Brain microvascular endothelial cell (primary cell): ENCODE measurements around the gene IRF8.

Source experiments
- DNase-seq: peaks from one replicate; pipeline ENCODE4 v3.0.0-alpha.2; 2020
- H3K27ac ChIP-seq: fragments of 250-450 bp; sonication (Bioruptor Pico); 2 replicates; pipeline ENCODE4 v1.5.1; 2020; ENCODE audit warnings: mild to moderate bottlenecking, moderate library complexity
- H3K27me3 ChIP-seq: fragments of 250-450 bp; sonication (Bioruptor Pico); replicated peaks from 2 replicates; pipeline ENCODE4 v1.5.1; 2020; ENCODE audit warnings: mild to moderate bottlenecking
- H3K36me3 ChIP-seq: fragments of 250-450 bp; sonication (Bioruptor Pico); replicated peaks from 2 replicates; pipeline ENCODE4 v1.5.1; 2020; ENCODE audit warnings: mild to moderate bottlenecking
- H3K4me3 ChIP-seq: 2 replicates; pipeline ENCODE4 v1.5.1; 2011; ENCODE audit warnings: low read depth, mild to moderate bottlenecking, control low read depth, low read length, moderate library complexity
- CTCF ChIP-seq: IDR thresholded peaks from 2 replicates; pipeline ENCODE4 v1.5.1; 2011; ENCODE audit warnings: low read depth, mild to moderate bottlenecking, moderate library complexity, low read length, control low read depth, inconsistent platforms; ENCODE audit errors: missing control alignments
- in situ Hi-C: cut with HindIII; loops from 2 replicates; pipeline ENCODE4 v1.10.0; 2017; ENCODE audit warnings: low sequenced_read_pairs, low pct_ligation_motif_present

Gene IRF8

GRCh38 chr16:85911251-85911930 is 12.4 kb downstream of the IRF8 start:
- in situ Hi-C loops, result no loop called here
- H3K4me3 ChIP-seq, result no peak overlapping the region
- H3K27ac ChIP-seq, result no peak overlapping the region
- no peak for TF ChIP-seq CTCF
- no peak for DNase-seq
- no peaks in the 10 kb centered on the region for H3K27me3 ChIP-seq
- no peaks in the 10 kb centered on the region for H3K36me3 ChIP-seq

DNA sequence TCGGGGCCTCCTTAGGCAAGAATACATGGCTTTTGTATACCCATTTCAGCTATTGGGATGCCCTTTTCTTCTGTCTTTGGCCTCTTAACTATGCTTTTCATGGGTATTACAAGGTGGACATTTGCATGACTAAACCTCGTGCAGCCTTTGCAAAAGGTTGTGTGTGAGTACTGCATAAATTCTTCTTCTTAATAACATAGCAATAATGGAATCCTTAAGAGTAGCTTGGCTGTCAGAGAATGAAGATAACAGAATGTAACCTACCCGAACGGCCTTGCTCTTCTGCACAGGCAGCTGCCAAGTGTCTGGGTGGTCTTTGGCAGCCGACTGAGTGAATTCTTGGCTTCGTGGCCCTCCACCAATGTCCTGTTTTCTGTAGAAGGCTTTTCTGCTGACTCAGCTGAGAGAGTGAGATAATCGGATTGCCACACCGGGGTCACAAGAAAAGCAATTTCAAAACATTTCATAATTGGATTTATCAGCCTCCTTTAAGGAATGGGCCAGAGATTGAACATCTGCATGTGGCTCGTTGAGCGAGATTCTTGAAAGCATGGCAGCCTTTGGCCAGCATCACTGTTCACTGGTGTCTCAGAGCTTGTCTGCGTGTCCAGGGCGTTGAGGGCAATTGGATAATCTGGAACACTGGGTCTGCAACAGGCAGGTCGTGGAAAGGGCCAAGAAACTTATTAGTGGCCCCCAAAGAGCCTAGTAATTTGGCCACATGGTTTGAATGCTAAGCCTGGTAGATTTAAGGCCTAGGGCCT is 13.4 kb downstream of the IRF8 start:
- no peak overlapping the region for H3K27ac ChIP-seq
- no peaks in the 10 kb centered on the region for H3K27me3 ChIP-seq
- H3K4me3 ChIP-seq, result no peak overlapping the region
- peak; percentile 43 for DNase-seq
- in situ Hi-C loops, result no loop called here
- no peaks in the 10 kb centered on the region for H3K36me3 ChIP-seq
- no peak for TF ChIP-seq CTCF

DNA sequence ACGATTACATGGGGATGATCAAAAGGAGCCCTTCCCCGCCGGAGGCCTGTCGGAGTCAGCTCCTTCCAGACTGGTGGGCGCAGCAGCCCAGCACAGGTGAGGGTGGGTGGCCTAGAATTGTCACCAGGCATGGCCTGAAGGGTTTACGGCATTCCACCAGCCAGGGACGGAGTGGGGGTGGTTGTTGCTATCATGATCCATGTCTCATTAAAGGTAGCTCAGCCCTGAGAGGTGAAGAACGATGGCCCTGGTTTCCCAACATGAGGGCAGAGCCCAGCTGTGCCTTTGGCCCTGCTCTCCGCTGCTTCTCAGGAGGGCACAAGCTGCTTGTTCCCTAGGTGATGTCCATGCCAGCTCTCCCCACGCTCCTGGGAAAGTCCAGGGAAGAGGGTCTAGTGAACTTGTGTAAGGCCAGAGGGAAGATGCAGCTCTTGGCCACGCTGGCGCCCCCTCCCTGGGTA is 14.2 kb downstream of the IRF8 start:
- DNase-seq, result no peak
- no peaks in the 10 kb centered on the region for H3K36me3 ChIP-seq
- no peak for TF ChIP-seq CTCF
- no peak overlapping the region for H3K4me3 ChIP-seq
- in situ Hi-C loops, result no loop called here
- no peaks in the 10 kb centered on the region for H3K27me3 ChIP-seq
- no peak overlapping the region for H3K27ac ChIP-seq

- TF ChIP-seq CTCF, result no peak
- H3K27me3 ChIP-seq, result no peaks in the 10 kb centered on the region
- DNase-seq, result no peak
- no peaks in the 10 kb centered on the region for H3K36me3 ChIP-seq
- H3K4me3 ChIP-seq, result no peak overlapping the region
- in situ Hi-C loops, result no loop called here
- no peak overlapping the region for H3K27ac ChIP-seq
Observed at GRCh38 chr16:85913688-85914422, 14.9 kb downstream of the IRF8 start.

DNA sequence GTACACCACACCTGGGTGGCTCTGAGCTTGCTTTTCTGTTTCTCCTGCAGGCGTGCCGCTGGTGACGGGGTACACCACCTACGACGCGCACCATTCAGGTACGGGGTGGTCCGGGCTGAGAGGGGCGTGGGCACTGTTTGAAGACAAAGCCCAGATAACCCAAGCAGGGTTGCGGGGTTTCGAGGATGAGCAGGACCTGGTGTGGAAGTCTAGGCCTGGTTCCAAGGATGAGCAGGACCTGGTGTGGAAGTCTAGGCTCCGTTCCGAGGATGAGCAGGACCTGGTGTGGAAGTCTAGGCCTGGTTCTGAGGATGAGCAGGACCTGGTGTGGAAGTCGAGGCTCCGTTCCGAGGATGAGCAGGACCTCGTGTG is 15.4 kb downstream of the IRF8 start:
- Histone ChIP-seq H3K27ac (no peak overlapping the region), H3K36me3 (no peaks in the 10 kb centered on the region), H3K27me3 (no peaks in the 10 kb centered on the region), H3K4me3 (no peak overlapping the region)
- in situ Hi-C loops, result no loop called here
- DNase-seq, result no peak
- no peak for TF ChIP-seq CTCF
